GM19240 (cell line): ENCODE data around the gene NKAIN2.

Source experiments
- DNase-seq: peaks from one replicate; pipeline ENCODE4 v3.0.0; 2011; ENCODE audit warnings: low spot score; ENCODE audit not compliant: insufficient read length

NKAIN2 gene

GRCh38 chr6:124873066-124873410, 1069.4 kb downstream of the NKAIN2 start:
- no peak for DNase-seq
